Body of pancreas (tissue), 4 donors: ENCODE measurements around the gene NRP1. TPM values are rescaled to one million over a fixed set of nuclear protein-coding genes. Genes with fewer than 3 reads are reported as not detected.

ENCODE experiments used
- ATAC-seq: fragments of 150-250 bp; one replicate; pipeline ENCODE4 v1.9.1; 2016
- DNase-seq, 4 donors: peaks; one replicate each; pipeline ENCODE4 v3.0.0-alpha.2; 2019
- H3K27ac ChIP-seq, 4 donors: fragments of 200-600 bp; sonication (generic); 1 replicate in 3 of 4; 2 replicates in 1 of 4; pipeline versions ENCODE4 v1.5.1 to v1.6.1; 2016 to 2019; ENCODE audit warnings: mild to moderate bottlenecking in 1 of 4, mixed read lengths in 1 of 4, moderate library complexity in 1 of 4
- H3K27me3 ChIP-seq, 2 donors: fragments of 200-600 bp; sonication (generic); one replicate each; pipeline ENCODE4 v1.6.0; 2016; ENCODE audit warnings: mild to moderate bottlenecking in 1 of 2
- H3K36me3 ChIP-seq, 2 donors: fragments of 200-600 bp; sonication (generic); replicated peaks in 1 of 2; 2 replicates each; pipeline ENCODE4 v1.5.1; 2016; ENCODE audit warnings: low read depth in 2 of 2; ENCODE audit not compliant: insufficient read depth in 1 of 2
- H3K4me1 ChIP-seq: fragments of 200-600 bp; sonication (generic); one replicate; pipeline ENCODE4 v1.6.0; 2016
- H3K4me3 ChIP-seq, 2 donors: fragments of 200-600 bp; sonication (generic); 1 replicate in 1 of 2; 2 replicates in 1 of 2; pipeline ENCODE4 v1.5.1; 2016 to 2019
- H3K9me3 ChIP-seq, 3 donors: fragments of 200-600 bp; sonication (generic); 1 replicate in 2 of 3; 2 replicates in 1 of 3; pipeline ENCODE4 v1.5.1; 2016
- CTCF ChIP-seq, 7 experiments: fragments of 450-650 bp in 4 of 7; fragments of 200-600 bp in 3 of 7; sonication (generic) in 3 of 7; IDR thresholded peaks; one replicate each; pipeline ENCODE4 v1.5.1; 2016 to 2019; ENCODE audit warnings: antibody characterized with exemption in 7 of 7
- POLR2A ChIP-seq, 3 donors: fragments of 450-650 bp; IDR thresholded peaks; one replicate each; pipeline ENCODE4 v1.6.1; 2016; ENCODE audit warnings: antibody characterized with exemption in 3 of 3, mild to moderate bottlenecking in 2 of 3
- WGBS, 2 donors: methylation state at CpG; one replicate each; pipeline ENCODE4 v1.1.5; 2017; 5-methylcytosine and 5-hydroxymethylcytosine counted together
- intact Hi-C: fragments of 100-400 bp; cut with DNase I; formaldehyde crosslinking; loops from one replicate; pipeline ENCODE4 v1.15.1; 2023
- total RNA-seq, 2 donors: library from RNA; depleted of rRNA; stranded (reverse); fragments of >200 nt; gene quantifications; one replicate each; pipeline ENCODE4 v1.1.0, GENCODE V29; 2016

NRP1 gene
- total RNA-seq, 2 donors from 2014 or later: 37.6 to 62.6 TPM

- no peaks in the 10 kb centered on the region for H3K36me3 ChIP-seq
- 44 to 63% methylated on average over 3 of the region's 3 CpGs for WGBS, 2 donors
- H3K4me3 ChIP-seq: no peak overlapping the region
- no peak overlapping the region for H3K27ac ChIP-seq
- DNase-seq: no peak
- TF ChIP-seq CTCF (IDR thresholded peaks at IDR 0.05) (no peak), POLR2A (IDR thresholded peaks at IDR 0.05) (no peak)
- no peak for ATAC-seq
- no peaks in the 10 kb centered on the region for H3K9me3 ChIP-seq
- H3K27me3 ChIP-seq: no peaks in the 10 kb centered on the region
- intact Hi-C loops: no loop called here
- no peaks in the 10 kb centered on the region for H3K4me1 ChIP-seq
These were observed 156.3 kb downstream of the NRP1 start for GRCh38 chr10:33178026-33178755.

DNA sequence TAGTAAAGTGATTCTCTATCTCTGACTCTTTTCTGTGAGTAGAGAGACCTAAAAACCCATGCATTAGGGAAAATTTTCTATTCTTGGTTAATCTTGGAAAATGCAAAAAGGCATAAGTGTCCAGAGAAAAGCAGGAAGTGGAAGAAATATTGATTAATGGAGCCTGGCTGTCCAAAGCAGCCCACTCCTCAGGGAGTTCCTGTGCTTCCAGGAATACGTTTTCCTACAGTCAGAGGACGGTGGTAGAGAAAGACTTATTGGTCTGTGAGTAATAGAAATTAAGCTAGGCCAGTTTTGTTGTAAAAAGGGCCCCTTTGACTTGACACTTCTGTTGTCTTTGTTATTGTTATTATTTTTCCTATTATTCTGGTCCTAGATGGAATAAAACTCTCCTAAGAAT is 157.8 kb downstream of the NRP1 start:
- intact Hi-C loops: no loop called here
- no peak for ATAC-seq
- no peaks in the 10 kb centered on the region for H3K9me3 ChIP-seq
- H3K4me3 ChIP-seq: no peak overlapping the region
- no peaks in the 10 kb centered on the region for H3K27me3 ChIP-seq
- H3K4me1 ChIP-seq: no peaks in the 10 kb centered on the region
- 80 to 93% methylated on average over 2 of the region's 2 CpGs for whole genome bisulfite sequencing, 2 donors
- no peaks in the 10 kb centered on the region for H3K36me3 ChIP-seq
- no peak overlapping the region for H3K27ac ChIP-seq
- TF ChIP-seq CTCF (IDR thresholded peaks at IDR 0.05) (no peak), POLR2A (IDR thresholded peaks at IDR 0.05) (no peak)
- DNase-seq: no peak

DNA sequence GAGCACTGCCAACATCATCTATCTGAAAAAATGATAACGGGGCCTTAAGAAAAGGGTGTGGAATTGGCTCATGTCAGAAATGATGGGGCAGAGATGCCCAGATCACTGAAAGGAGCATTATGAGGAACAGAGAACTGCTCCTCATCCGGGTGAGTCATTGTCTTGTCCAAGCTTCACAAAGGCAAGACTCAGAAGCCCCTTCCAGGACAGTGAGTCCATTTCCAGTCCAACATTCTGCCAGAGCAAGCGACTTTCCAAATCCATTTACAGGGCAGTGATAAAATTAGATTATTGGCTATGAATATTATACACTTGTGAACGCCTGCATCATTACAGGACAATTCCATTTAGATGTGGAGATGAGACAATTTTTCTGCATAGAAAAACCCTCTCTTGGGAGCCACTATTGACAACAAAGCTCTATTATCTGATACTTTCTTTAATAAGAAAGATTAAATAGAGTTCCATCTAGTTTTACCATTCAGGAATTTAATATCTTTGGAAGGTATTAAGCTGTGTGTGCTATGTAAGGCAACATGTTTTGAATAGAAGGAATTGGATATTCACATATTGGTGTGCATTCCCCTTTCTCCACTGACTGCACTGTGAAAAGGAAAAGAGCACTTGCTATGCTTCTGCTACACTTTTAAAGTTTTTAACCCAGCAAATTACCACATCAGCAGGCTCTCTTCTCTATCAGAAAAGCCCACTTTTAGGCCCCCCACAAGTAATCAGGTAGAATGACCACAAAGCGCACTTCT is 159.6 kb downstream of the NRP1 start:
- Histone ChIP-seq H3K27me3 (no peaks in the 10 kb centered on the region), H3K36me3 (no peaks in the 10 kb centered on the region), H3K9me3 (no peaks in the 10 kb centered on the region), H3K27ac (no peak overlapping the region), H3K4me3 (no peak overlapping the region), H3K4me1 (no peaks in the 10 kb centered on the region)
- DNase-seq (no peak), ATAC-seq (no peak)
- intact Hi-C loops: no loop called here
- TF ChIP-seq CTCF (IDR thresholded peaks at IDR 0.05): no peak
- no peak for TF ChIP-seq POLR2A (IDR thresholded peaks at IDR 0.05)
- 65 to 72% methylated on average over 5 of the region's 5 CpGs for WGBS, 2 donors

DNA sequence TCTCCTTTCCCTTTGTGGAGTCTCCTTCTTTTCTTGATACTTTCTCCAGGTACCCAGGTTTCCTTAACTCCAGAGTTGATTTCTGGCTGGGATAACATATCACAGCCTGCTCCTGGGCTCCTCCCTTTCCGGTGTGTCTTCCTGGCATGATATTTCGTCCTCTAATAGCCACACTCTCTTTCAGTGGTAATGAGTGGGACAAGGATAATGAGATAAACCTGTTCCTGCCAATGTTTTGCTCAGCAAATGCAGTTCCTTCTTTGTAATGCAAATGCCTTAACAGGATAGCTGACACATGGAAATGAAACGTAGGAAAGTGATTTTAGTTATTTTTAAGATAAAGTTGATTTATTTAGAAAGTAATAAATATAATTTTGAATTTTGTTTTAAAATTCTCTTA is 168.6 kb downstream of the NRP1 start:
- ATAC-seq (no peak), DNase-seq (no peak)
- Histone ChIP-seq H3K36me3 (no peaks in the 10 kb centered on the region), H3K9me3 (no peaks in the 10 kb centered on the region), H3K27ac (no peak overlapping the region), H3K4me3 (no peak overlapping the region), H3K4me1 (no peaks in the 10 kb centered on the region), H3K27me3 (no peaks in the 10 kb centered on the region)
- no peak for TF ChIP-seq CTCF (IDR thresholded peaks at IDR 0.05)
- no peak for TF ChIP-seq POLR2A (IDR thresholded peaks at IDR 0.05)
- intact Hi-C loops: no loop called here
- 57 to 61% methylated on average over 3 of the region's 3 CpGs for WGBS, 2 donors
